DOHH2 (cell line): ENCODE results near the gene ZNF697.

Source experiments
- H3F3A ChIP-seq: fragments of 200-600 bp; sonication (generic), shearing (Covaris generic); 2 replicates; pipeline ENCODE4 v1.6.0; 2016; ENCODE audit warnings: antibody characterized with exemption, mild to moderate bottlenecking; ENCODE audit not compliant: control insufficient read depth, insufficient read depth
- H3K27ac ChIP-seq: fragments of 200-600 bp; sonication (generic); 2 replicates; pipeline ENCODE4 v1.5.1; 2014; ENCODE audit warnings: low read depth, mild to moderate bottlenecking, low read length, moderate library complexity
- H3K27me3 ChIP-seq: fragments of 200-600 bp; sonication (generic); 2 replicates; pipeline ENCODE4 v1.6.1; 2014; ENCODE audit warnings: mild to moderate bottlenecking, low read length, mixed read lengths; ENCODE audit not compliant: control insufficient read depth
- H3K36me3 ChIP-seq: fragments of 200-600 bp; sonication (generic); 2 replicates; pipeline ENCODE4 v1.6.1; 2014; ENCODE audit warnings: mild to moderate bottlenecking, low read length, moderate library complexity, mixed read lengths; ENCODE audit not compliant: control insufficient read depth
- H3K4me1 ChIP-seq: fragments of 200-600 bp; sonication (generic); 2 replicates; pipeline ENCODE4 v1.6.1; 2014; ENCODE audit warnings: mild to moderate bottlenecking, low read length, mixed read lengths; ENCODE audit not compliant: control insufficient read depth
- H3K4me2 ChIP-seq: fragments of 200-600 bp; sonication (generic); 2 replicates; pipeline ENCODE4 v1.6.0; 2014; ENCODE audit warnings: mild to moderate bottlenecking, low read length, moderate library complexity
- H3K4me3 ChIP-seq: fragments of 200-600 bp; sonication (generic); 2 replicates; pipeline ENCODE4 v1.5.1; 2014; ENCODE audit warnings: mild to moderate bottlenecking, low read length, mixed read lengths
- H3K79me2 ChIP-seq: fragments of 200-600 bp; sonication (generic); 2 replicates; pipeline ENCODE4 v1.6.1; 2014; ENCODE audit warnings: mild to moderate bottlenecking, low read length, mixed read lengths; ENCODE audit not compliant: control insufficient read depth
- H3K9me2 ChIP-seq: fragments of 200-600 bp; sonication (generic); replicated peaks from 2 replicates; pipeline ENCODE4 v1.6.1; 2014; ENCODE audit warnings: mild to moderate bottlenecking, low read length, mixed read lengths; ENCODE audit not compliant: control insufficient read depth
- H3K9me3 ChIP-seq: fragments of 200-600 bp; sonication (generic); 2 replicates; pipeline ENCODE4 v1.6.1; 2014; ENCODE audit warnings: antibody characterized with exemption, low read length, mixed read lengths; ENCODE audit not compliant: control insufficient read depth, insufficient read depth
- H4K20me1 ChIP-seq: fragments of 200-600 bp; sonication (generic); 2 replicates; pipeline ENCODE4 v1.6.0; 2014; ENCODE audit warnings: low read depth, mild to moderate bottlenecking, antibody characterized with exemption, low read length, moderate library complexity; ENCODE audit not compliant: control insufficient read depth, insufficient read depth
- EZH2phosphoT487 ChIP-seq: fragments of 200-600 bp; sonication (generic); IDR thresholded peaks from 2 replicates; pipeline ENCODE4 v1.6.1; 2017; ENCODE audit warnings: borderline replicate concordance, mild to moderate bottlenecking, antibody characterized with exemption, low read length, moderate library complexity, mixed read lengths
- TF ChIP-seq, protein P1 (sequence below): fragments of 200-600 bp; sonication (generic); IDR thresholded peaks from one replicate; pipeline ENCODE4 v1.5.1; 2014; ENCODE audit warnings: antibody characterized with exemption, mild to moderate bottlenecking, low read depth, low read length; ENCODE audit not compliant: poor library complexity, severe bottlenecking

ZNF697 gene

GRCh38 chr1:119673171-119673940, 25.3 kb upstream of the ZNF697 start:
- Histone ChIP-seq H3K27me3 (0 out of 2 replicates have a peak, but pooled peaks cover 5% of the 10 kb centered on the region), H3K79me2 (no peaks in the 10 kb centered on the region), H3K4me1 (no peaks in the 10 kb centered on the region), H3F3A (no peaks in the 10 kb centered on the region), H3K4me3 (no peak overlapping the region), H3K36me3 (no peaks in the 10 kb centered on the region), H3K9me2 (no peaks in the 10 kb centered on the region), H4K20me1 (no peaks in the 10 kb centered on the region), H3K9me3 (no peaks in the 10 kb centered on the region), H3K4me2 (no peak overlapping the region), H3K27ac (no peak overlapping the region)
- TF ChIP-seq, protein P1, sequence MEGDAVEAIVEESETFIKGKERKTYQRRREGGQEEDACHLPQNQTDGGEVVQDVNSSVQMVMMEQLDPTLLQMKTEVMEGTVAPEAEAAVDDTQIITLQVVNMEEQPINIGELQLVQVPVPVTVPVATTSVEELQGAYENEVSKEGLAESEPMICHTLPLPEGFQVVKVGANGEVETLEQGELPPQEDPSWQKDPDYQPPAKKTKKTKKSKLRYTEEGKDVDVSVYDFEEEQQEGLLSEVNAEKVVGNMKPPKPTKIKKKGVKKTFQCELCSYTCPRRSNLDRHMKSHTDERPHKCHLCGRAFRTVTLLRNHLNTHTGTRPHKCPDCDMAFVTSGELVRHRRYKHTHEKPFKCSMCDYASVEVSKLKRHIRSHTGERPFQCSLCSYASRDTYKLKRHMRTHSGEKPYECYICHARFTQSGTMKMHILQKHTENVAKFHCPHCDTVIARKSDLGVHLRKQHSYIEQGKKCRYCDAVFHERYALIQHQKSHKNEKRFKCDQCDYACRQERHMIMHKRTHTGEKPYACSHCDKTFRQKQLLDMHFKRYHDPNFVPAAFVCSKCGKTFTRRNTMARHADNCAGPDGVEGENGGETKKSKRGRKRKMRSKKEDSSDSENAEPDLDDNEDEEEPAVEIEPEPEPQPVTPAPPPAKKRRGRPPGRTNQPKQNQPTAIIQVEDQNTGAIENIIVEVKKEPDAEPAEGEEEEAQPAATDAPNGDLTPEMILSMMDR: no peak
- no peak for TF ChIP-seq EZH2phosphoT487

- Histone ChIP-seq H3K9me2 (no peaks in the 10 kb centered on the region), H3F3A (no peaks in the 10 kb centered on the region), H3K4me2 (no peak overlapping the region), H3K4me3 (no peak overlapping the region), H4K20me1 (no peaks in the 10 kb centered on the region), H3K36me3 (no peaks in the 10 kb centered on the region), H3K79me2 (no peaks in the 10 kb centered on the region), H3K4me1 (no peaks in the 10 kb centered on the region), H3K27me3 (0 out of 2 replicates have a peak, but pooled peaks cover 3% of the 10 kb centered on the region), H3K27ac (no peak overlapping the region), H3K9me3 (no peaks in the 10 kb centered on the region)
- no peak for TF ChIP-seq EZH2phosphoT487
These were observed 22.8 kb upstream of the ZNF697 start for GRCh38 chr1:119670898-119671297.

DNA sequence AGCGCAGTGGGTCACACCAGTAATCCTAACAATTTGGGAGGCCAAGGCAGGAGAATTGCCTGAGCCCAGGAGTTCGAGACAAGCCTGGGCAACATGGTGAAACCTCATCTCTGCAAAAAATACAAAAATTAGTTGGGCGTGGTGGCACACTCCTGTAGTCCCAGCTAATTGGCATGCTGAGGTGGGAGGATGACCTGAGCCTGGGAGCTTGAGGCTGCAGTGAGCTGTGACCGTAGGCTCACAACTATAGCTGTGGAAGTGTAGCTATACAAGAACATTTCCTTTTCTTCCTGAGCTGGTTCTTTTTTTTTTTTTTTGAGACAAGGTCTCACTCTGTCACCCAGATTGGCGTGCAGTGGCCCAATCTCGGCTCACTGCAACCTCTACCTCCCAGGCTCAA, 19.1 kb upstream of the ZNF697 start:
- H4K20me1 ChIP-seq: no peaks in the 10 kb centered on the region
- no peaks in the 10 kb centered on the region for H3K36me3 ChIP-seq
- TF ChIP-seq, protein P1: no peak
- no peak for TF ChIP-seq EZH2phosphoT487
- no peaks in the 10 kb centered on the region for H3K9me2 ChIP-seq
- H3K79me2 ChIP-seq: no peaks in the 10 kb centered on the region
- no peaks in the 10 kb centered on the region for H3K27me3 ChIP-seq
- H3K4me1 ChIP-seq: no peaks in the 10 kb centered on the region
- H3F3A ChIP-seq: no peaks in the 10 kb centered on the region
- H3K4me3 ChIP-seq: no peak overlapping the region
- no peaks in the 10 kb centered on the region for H3K9me3 ChIP-seq
- no peak overlapping the region for H3K27ac ChIP-seq
- no peak overlapping the region for H3K4me2 ChIP-seq

GRCh38 chr1:119664067-119664466, 16.0 kb upstream of the ZNF697 start:
- no peaks in the 10 kb centered on the region for H3K79me2 ChIP-seq
- H3K9me2 ChIP-seq: no peaks in the 10 kb centered on the region
- no peak overlapping the region for H3K27ac ChIP-seq
- no peak overlapping the region for H3K4me3 ChIP-seq
- H3K4me2 ChIP-seq: no peak overlapping the region
- no peaks in the 10 kb centered on the region for H3F3A ChIP-seq
- no peak for TF ChIP-seq EZH2phosphoT487
- TF ChIP-seq, protein P1: no peak
- no peaks in the 10 kb centered on the region for H3K9me3 ChIP-seq
- no peaks in the 10 kb centered on the region for H3K36me3 ChIP-seq
- no peaks in the 10 kb centered on the region for H4K20me1 ChIP-seq
- H3K4me1 ChIP-seq: no peaks in the 10 kb centered on the region
- H3K27me3 ChIP-seq: 0 out of 2 replicates have a peak, but pooled peaks cover 3% of the 10 kb centered on the region
